Esophagus muscularis mucosa (tissue), 4 donors: ENCODE data around the gene GNA14. TPM values are rescaled to one million over a fixed set of nuclear protein-coding genes. Genes with fewer than 3 reads are reported as not detected.

Source experiments
- DNase-seq: peaks from one replicate; pipeline ENCODE4 v3.0.0-alpha.2; 2017; ENCODE audit errors: extremely low spot score
- H3K27ac ChIP-seq, 4 donors: fragments of 200-600 bp; sonication (generic); replicated peaks in 1 of 4; 1 replicate in 3 of 4; 2 replicates in 1 of 4; pipeline ENCODE4 v1.5.1; 2016 to 2019; ENCODE audit warnings: mild to moderate bottlenecking in 1 of 4
- H3K27me3 ChIP-seq, 4 donors: fragments of 200-600 bp; sonication (generic); one replicate each; pipeline versions ENCODE4 v1.5.1 to v1.6.0; 2016 to 2019
- H3K36me3 ChIP-seq, 4 donors: fragments of 200-600 bp; sonication (generic); one replicate each; pipeline ENCODE4 v1.5.1; 2016 to 2019
- H3K4me1 ChIP-seq, 4 donors: fragments of 200-600 bp; sonication (generic); one replicate each; pipeline ENCODE4 v1.5.1; 2016 to 2019
- H3K4me3 ChIP-seq, 4 donors: fragments of 200-600 bp; sonication (generic); 1 replicate in 2 of 4; 2 replicates in 2 of 4; pipeline ENCODE4 v1.5.1; 2016 to 2019; ENCODE audit warnings: mild to moderate bottlenecking in 4 of 4, moderate library complexity in 1 of 4
- H3K9me3 ChIP-seq, 4 donors: fragments of 200-600 bp; sonication (generic); 1 replicate in 3 of 4; 2 replicates in 1 of 4; pipeline ENCODE4 v1.5.1; 2016 to 2019
- CTCF ChIP-seq, 3 experiments: fragments of 200-600 bp in 2 of 3; fragments of 450-650 bp in 1 of 3; sonication (generic) in 2 of 3; IDR thresholded peaks; one replicate each; pipeline ENCODE4 v1.5.1; 2017 to 2019; ENCODE audit warnings: antibody characterized with exemption in 3 of 3, mild to moderate bottlenecking in 2 of 3, moderate library complexity in 1 of 3
- EP300 ChIP-seq: sonication (generic); formaldehyde crosslinking; IDR thresholded peaks from one replicate; pipeline ENCODE4 v1.6.1; 2017; ENCODE audit warnings: antibody characterized with exemption
- POLR2A ChIP-seq: fragments of 450-650 bp; IDR thresholded peaks from one replicate; pipeline ENCODE4 v1.6.1; 2017; ENCODE audit warnings: antibody characterized with exemption, moderate library complexity, mild to moderate bottlenecking, low read depth
- POLR2AphosphoS5 ChIP-seq, 2 donors: sonication (generic); formaldehyde crosslinking; IDR thresholded peaks; one replicate each; pipeline ENCODE4 v1.6.1; 2017; ENCODE audit warnings: antibody characterized with exemption in 2 of 2
- WGBS: methylation state at CpG from one replicate; pipeline ENCODE4 v1.1.5; 2018; 5-methylcytosine and 5-hydroxymethylcytosine counted together
- intact Hi-C: fragments of 100-400 bp; cut with DNase I; formaldehyde crosslinking; loops from one replicate; pipeline ENCODE4 v1.15.1; 2023
- total RNA-seq, 4 donors: library from RNA; depleted of rRNA; stranded (reverse); fragments of >200 nt; gene quantifications; one replicate each; pipeline versions ENCODE4 v1.1.0 to v1.2.1, GENCODE V29; 2016

The GNA14 gene
- total RNA-seq, 4 donors from 2014 or later, result 4.7 to 9.4 (median 7.4) TPM

DNA sequence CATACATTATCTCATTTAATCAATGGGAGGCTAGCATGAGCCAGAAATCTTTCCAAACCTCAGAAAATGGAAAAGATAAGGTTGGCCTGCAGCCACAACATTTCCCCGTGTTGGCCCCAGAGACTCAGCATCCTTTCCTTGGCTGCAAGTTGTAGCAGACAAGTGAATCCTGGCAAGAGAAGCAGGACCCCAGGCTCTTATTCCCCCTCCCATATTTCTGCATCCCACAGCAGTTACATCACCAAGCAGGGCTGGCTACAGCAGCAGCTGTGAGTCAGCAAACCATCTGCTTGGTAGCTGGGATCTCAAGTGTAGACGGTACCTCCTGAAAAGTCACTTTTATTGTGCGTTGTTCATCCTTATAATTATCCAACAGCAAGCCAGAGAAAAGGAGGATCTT lies 212.4 kb downstream of the GNA14 start:
- TF ChIP-seq POLR2AphosphoS5 (IDR thresholded peaks at IDR 0.05) (no peak), CTCF (IDR thresholded peaks at IDR 0.05) (no peak), EP300 (no peak)
- peaks cover 0 to 15% (median 8%) of the 10 kb centered on the region in 4 donors for H3K4me1 ChIP-seq
- no peaks in the 10 kb centered on the region for H3K27me3 ChIP-seq
- no peak overlapping the region for H3K27ac ChIP-seq
- H3K36me3 ChIP-seq, result peaks cover 0 to 5% (median 0%) of the 10 kb centered on the region in 4 donors
- no peaks in the 10 kb centered on the region for H3K9me3 ChIP-seq
- intact Hi-C loops, result loop anchor here (10.0 kb wide), 2 partner anchors 689 to 779 kb away; no protein-coding TSS in a partner anchor
- no peak overlapping the region for H3K4me3 ChIP-seq
- 62% methylated on average over 3 of the region's 3 CpGs for WGBS
- DNase-seq, result no peak

GRCh38 chr9:77435277-77435676 lies 212.8 kb downstream of the GNA14 start:
- no peak overlapping the region for H3K27ac ChIP-seq
- H3K4me1 ChIP-seq, result peaks cover 0 to 11% (median 8%) of the 10 kb centered on the region in 4 donors
- WGBS, result 96% methylated on average over 4 of the region's 4 CpGs
- peaks cover 0 to 5% (median 0%) of the 10 kb centered on the region in 4 donors for H3K36me3 ChIP-seq
- no peak for DNase-seq
- intact Hi-C loops, result loop anchor here (10.0 kb wide), 2 partner anchors 690 to 780 kb away; no protein-coding TSS in a partner anchor
- H3K27me3 ChIP-seq, result no peaks in the 10 kb centered on the region
- no peaks in the 10 kb centered on the region for H3K9me3 ChIP-seq
- TF ChIP-seq POLR2AphosphoS5 (IDR thresholded peaks at IDR 0.05), result no peak
- TF ChIP-seq CTCF (IDR thresholded peaks at IDR 0.05), result no peak
- TF ChIP-seq EP300, result no peak
- no peak for TF ChIP-seq POLR2A
- H3K4me3 ChIP-seq, result no peak overlapping the region

GRCh38 chr9:77433675-77434445 lies 214.3 kb downstream of the GNA14 start:
- peaks cover 0 to 5% (median 0%) of the 10 kb centered on the region in 4 donors for H3K36me3 ChIP-seq
- no peaks in the 10 kb centered on the region for H3K27me3 ChIP-seq
- no peak overlapping the region for H3K4me3 ChIP-seq
- H3K4me1 ChIP-seq, result peaks cover 0 to 11% (median 8%) of the 10 kb centered on the region in 4 donors
- TF ChIP-seq CTCF (IDR thresholded peaks at IDR 0.05), result peak; percentile 86 to 97 (median 88)
- TF ChIP-seq EP300, result no peak
- H3K9me3 ChIP-seq, result no peaks in the 10 kb centered on the region
- no peak overlapping the region for H3K27ac ChIP-seq
- intact Hi-C loops, result loop anchor here (5.0 to 10.0 kb wide), 3 partner anchors 603 to 781 kb away; no protein-coding TSS in a partner anchor
- DNase-seq, result no peak
- 63% methylated on average over 21 of the region's 21 CpGs for WGBS

DNA sequence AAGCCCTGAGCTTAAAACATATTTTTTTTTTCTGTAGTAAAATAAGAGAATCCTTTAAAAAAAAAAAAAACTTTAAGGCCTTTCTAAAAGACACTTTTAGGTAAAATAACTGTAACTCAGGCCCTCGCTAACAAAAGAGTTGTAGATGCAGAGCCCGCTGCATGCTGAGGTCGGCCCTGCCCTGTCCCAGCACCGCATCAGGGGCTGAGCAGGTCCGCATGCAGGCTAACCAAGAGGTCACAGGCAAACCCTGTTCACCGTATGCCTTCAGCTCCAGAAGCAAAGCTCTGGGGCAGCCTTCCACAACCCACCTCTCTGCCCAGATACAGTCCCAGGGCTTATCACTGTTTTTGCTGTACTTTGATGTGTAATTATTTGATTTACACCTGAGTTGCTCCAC lies 216.1 kb downstream of the GNA14 start:
- no peak overlapping the region for H3K4me3 ChIP-seq
- TF ChIP-seq EP300 (no peak), POLR2A (no peak), CTCF (IDR thresholded peaks at IDR 0.05) (no peak)
- H3K9me3 ChIP-seq, result no peaks in the 10 kb centered on the region
- 93% methylated on average over 6 of the region's 6 CpGs for WGBS
- peaks cover 0 to 13% (median 0%) of the 10 kb centered on the region in 4 donors for H3K36me3 ChIP-seq
- peaks cover 0 to 16% (median 8%) of the 10 kb centered on the region in 4 donors for H3K4me1 ChIP-seq
- peak; percentile 53 for DNase-seq
- intact Hi-C loops, result loop anchor here (5.0 to 10.0 kb wide), 3 partner anchors 605 to 783 kb away; no protein-coding TSS in a partner anchor
- no peak overlapping the region for H3K27ac ChIP-seq
- H3K27me3 ChIP-seq, result no peaks in the 10 kb centered on the region
